ENCODE results near the gene EFHC1. TPM values are rescaled to one million over a fixed set of nuclear protein-coding genes. Genes with fewer than 3 reads are reported as not detected.

The EFHC1 gene
- total RNA-seq (ENCODE audit: unreplicated experiment), result 25.6 TPM
- long read RNA-seq, full-length matches to known transcripts, result 5 of 24 reads
- long read RNA-seq, partial matches to known transcripts, result 11 of 24 reads
- long read RNA-seq, other reads (novel, unspliced or antisense), result 8 of 24 reads

- Mint-ChIP-seq H3K27ac (ENCODE audit: unreplicated experiment) (peak within 1 kb of the TSS; percentile 88), H3K9me3 (ENCODE audit: unreplicated experiment) (peaks cover 4% of the 10 kb centered on the region), H3K4me3 (ENCODE audit: unreplicated experiment) (no peak within 1 kb of the TSS), H3K4me1 (ENCODE audit: low read depth, unreplicated experiment) (peaks cover 9% of the 10 kb centered on the region), H3K27me3 (ENCODE audit: unreplicated experiment) (peaks cover 2% of the 10 kb centered on the region), H3K36me3 (ENCODE audit: unreplicated experiment) (no peaks in the 10 kb centered on the region)
- peak; percentile 99 for DNase-seq
- no peak for TF ChIP-seq CTCF (IDR thresholded peaks at IDR 0.05; ENCODE audit: partially characterized antibody, unreplicated experiment)
Measured at GRCh38 chr6:52419809-52420667, at the start of gene EFHC1. Gene EFHC1, plus strand, starts transcription at chr6:52420342. Its CDS starts 69 bp downstream, at chr6:52420411.

- TF ChIP-seq CTCF (IDR thresholded peaks at IDR 0.05; ENCODE audit: partially characterized antibody, unreplicated experiment), result no peak
- Mint-ChIP-seq H3K27ac (ENCODE audit: unreplicated experiment) (no peak overlapping the region), H3K4me1 (ENCODE audit: low read depth, unreplicated experiment) (no peaks in the 10 kb centered on the region), H3K36me3 (ENCODE audit: unreplicated experiment) (no peaks in the 10 kb centered on the region), H3K27me3 (ENCODE audit: unreplicated experiment) (no peaks in the 10 kb centered on the region), H3K4me3 (ENCODE audit: unreplicated experiment) (no peak overlapping the region), H3K9me3 (ENCODE audit: unreplicated experiment) (peaks cover 3% of the 10 kb centered on the region)
- no peak for DNase-seq
Measured at GRCh38 chr6:52371656-52372191, 48.4 kb upstream of the EFHC1 start.

- Mint-ChIP-seq H3K4me1 (ENCODE audit: low read depth, unreplicated experiment) (no peaks in the 10 kb centered on the region), H3K4me3 (ENCODE audit: unreplicated experiment) (no peak overlapping the region), H3K27ac (ENCODE audit: unreplicated experiment) (no peak overlapping the region), H3K36me3 (ENCODE audit: unreplicated experiment) (no peaks in the 10 kb centered on the region), H3K9me3 (ENCODE audit: unreplicated experiment) (no peaks in the 10 kb centered on the region), H3K27me3 (ENCODE audit: unreplicated experiment) (no peaks in the 10 kb centered on the region)
- DNase-seq, result no peak
- TF ChIP-seq CTCF (IDR thresholded peaks at IDR 0.05; ENCODE audit: partially characterized antibody, unreplicated experiment), result no peak
Measured at GRCh38 chr6:52373151-52373690, 46.9 kb upstream of the EFHC1 start.

GRCh38 chr6:52374247-52374646, 45.9 kb upstream of the EFHC1 start:
- DNase-seq, result no peak
- no peaks in the 10 kb centered on the region for H3K36me3 Mint-ChIP-seq (ENCODE audit: unreplicated experiment)
- no peak overlapping the region for H3K27ac Mint-ChIP-seq (ENCODE audit: unreplicated experiment)
- no peaks in the 10 kb centered on the region for H3K4me1 Mint-ChIP-seq (ENCODE audit: low read depth, unreplicated experiment)
- H3K27me3 Mint-ChIP-seq (ENCODE audit: unreplicated experiment), result no peaks in the 10 kb centered on the region
- TF ChIP-seq CTCF (IDR thresholded peaks at IDR 0.05; ENCODE audit: partially characterized antibody, unreplicated experiment), result no peak
- no peaks in the 10 kb centered on the region for H3K9me3 Mint-ChIP-seq (ENCODE audit: unreplicated experiment)
- no peak overlapping the region for H3K4me3 Mint-ChIP-seq (ENCODE audit: unreplicated experiment)

Measured in glutamatergic neuron (in vitro differentiated cells).